HL-60/S4 treated with phorbol 12-myristate 13-acetate at 8.2 ng/mL for 4 days and 3 days (cell line): ENCODE measurements around the gene COPS3.

ENCODE experiments used
- in situ Hi-C: fragments of 300-500 bp; cut with MboI; formaldehyde crosslinking; loops from 2 replicates; pipeline ENCODE4 v1.15.0; 2022; ENCODE audit warnings: low sequenced_read_pairs

Gene COPS3

GRCh38 chr17:17221329-17221728, 59.7 kb downstream of the COPS3 start:
- in situ Hi-C loops: no loop called here

DNA sequence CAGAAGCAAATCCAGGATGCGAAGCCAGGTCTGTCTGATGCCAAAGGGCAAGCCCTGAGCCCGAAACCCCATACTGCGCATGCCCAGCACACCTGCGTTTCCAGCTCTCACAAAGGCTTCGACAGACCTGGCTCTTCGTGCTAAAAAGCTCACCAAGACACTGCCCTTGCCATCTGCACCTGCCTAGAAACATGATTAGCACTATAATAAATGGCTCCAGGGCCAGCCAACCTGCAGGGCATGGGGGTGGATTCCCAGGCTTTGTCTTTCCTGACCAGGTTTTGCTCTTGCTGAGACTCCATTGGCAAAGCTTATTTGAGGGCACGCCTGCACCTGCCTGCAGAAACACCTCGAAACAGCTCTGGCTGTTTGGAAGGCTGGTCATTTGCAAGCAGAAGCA, 60.5 kb downstream of the COPS3 start:
- in situ Hi-C loops: no loop called here

DNA sequence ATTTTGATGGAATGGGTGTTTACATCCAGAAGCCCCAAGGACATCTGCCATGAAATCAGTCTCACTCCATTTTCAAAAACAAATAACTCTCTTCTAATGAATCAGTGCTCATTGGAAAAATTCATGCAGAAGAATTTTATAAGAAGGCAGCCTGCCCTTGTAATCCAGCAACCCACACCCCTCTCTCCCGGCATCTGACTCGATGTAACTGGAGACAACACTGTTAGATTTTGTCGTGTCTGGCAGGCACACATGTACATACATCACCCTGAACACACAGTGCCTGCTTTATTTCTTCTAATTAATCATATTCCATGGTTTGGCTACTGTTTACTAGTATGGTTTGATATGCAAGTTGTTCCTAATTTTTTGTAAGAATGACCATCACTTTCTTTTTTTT, 63.1 kb downstream of the COPS3 start:
- in situ Hi-C loops: no loop called here

DNA sequence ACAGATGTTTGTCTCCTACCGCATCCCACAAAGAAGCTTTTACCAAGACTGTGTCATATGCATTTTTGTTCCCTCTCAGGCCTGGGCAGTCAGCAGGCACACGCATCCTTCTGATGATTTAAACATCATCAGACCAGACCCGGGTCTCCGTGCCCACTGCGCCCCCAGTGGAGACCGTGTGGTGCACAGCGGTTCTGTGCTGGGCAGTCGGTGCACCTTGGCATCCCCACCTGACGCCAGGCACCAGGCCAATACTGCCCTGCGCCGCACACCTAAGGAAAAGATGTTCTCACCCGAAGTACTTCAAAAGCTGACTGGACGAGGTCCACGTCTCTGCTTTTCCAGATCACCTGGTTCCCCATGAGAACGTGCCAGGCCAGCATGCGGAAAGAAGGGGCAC, 64.3 kb downstream of the COPS3 start:
- in situ Hi-C loops: no loop called here

DNA sequence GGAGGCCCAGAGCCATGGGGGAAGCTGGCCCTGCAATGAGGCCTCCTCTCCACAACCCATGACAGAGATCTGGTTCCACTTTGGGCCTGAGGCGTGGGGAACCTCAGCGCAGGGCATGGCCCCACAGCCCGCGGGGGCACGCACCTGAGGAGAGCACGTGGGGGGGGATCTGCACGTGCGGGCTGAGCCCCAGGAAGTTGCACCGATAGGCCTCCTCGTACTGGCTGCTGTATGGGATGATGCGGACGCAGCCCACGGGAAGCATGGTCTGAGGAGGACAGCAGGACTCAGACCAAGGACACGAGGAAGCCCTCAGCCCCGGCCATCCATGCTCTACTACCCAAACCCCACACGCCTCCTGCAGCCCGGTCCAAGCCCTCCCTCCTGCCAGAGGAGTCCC, 64.8 kb downstream of the COPS3 start:
- in situ Hi-C loops: no loop called here

- in situ Hi-C loops: no loop called here
These were observed 65.5 kb downstream of the COPS3 start for GRCh38 chr17:17215575-17215974.

DNA sequence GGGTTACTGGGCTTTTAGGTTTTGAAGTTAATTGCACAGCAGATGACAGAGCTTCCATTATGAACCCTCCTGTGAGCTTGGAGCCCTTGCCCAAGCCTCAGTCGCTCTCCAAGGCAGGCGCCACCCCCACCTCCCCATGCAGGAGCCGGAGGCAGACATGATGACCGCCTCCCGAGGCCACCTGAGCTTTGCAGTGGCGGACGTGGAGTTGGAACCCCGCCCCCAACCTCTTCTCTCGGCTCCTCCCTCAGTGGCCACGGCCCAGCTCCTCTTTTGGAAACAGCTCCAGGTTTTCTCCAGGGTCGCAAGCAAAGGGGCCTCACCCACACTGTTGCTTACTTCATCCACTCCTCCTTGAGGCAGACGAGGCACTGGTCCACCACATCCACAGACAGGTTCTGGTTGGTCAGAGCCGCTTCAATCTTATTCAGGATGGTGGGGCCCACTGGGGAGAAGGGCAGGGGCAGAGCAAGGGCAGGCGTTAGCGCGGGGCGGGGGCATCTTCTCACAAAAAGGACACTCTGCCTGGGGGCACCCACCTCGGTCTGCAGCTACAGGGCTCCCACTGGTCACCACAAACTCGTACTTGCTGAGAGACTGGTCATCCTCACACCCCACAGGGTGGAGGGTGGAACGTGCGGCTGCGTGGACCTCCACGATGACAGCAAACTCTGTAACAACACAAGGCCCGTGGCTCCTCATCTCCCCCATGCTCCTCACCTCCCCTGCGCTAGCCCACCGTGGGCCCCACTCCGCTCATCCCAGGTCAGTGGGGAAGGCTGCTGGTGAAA, 66.2 kb downstream of the COPS3 start:
- in situ Hi-C loops: no loop called here

DNA sequence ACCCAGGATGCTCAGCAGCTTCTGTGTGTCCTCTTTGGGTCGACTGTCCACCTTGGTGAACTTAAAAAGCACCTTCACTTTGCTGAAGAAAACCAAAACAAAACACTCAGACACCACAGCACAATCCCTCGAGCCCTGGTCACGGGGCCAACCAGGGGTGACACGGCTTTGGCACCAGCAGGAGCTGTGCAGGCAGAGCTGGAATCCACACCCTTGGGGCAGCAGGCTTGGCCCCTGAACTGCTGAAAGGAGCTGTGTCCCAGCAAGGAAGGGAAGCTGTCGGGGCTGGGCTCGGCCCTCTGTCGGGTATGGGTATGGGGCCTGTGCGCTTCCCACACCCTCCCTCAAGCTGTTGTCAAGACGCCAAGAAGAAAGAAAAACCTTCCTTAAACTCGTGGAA, 67.3 kb downstream of the COPS3 start:
- in situ Hi-C loops: no loop called here

GRCh38 chr17:17207998-17208397, 73.0 kb downstream of the COPS3 start:
- in situ Hi-C loops: no loop called here

DNA sequence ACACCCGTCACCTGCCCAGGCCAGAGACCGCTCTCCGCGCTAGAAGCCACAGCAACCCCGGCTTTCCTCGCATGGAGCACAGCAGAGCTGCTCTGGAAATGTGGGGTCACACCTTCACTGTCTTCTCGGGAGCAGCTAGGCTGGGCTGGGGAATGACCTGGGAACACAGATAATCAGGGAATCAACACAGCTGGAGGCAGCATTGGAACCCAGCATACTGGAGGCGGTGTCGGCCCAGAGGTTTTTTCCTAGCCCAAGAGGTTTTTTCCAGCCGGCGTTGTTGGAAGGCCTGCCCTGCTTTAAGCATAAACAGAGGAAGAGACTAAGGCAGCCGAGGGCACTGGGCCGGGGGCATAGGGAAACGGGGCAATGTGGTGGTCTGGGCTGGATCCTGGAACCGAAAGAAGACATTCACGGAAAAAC, 74.1 kb downstream of the COPS3 start:
- in situ Hi-C loops: no loop called here

DNA sequence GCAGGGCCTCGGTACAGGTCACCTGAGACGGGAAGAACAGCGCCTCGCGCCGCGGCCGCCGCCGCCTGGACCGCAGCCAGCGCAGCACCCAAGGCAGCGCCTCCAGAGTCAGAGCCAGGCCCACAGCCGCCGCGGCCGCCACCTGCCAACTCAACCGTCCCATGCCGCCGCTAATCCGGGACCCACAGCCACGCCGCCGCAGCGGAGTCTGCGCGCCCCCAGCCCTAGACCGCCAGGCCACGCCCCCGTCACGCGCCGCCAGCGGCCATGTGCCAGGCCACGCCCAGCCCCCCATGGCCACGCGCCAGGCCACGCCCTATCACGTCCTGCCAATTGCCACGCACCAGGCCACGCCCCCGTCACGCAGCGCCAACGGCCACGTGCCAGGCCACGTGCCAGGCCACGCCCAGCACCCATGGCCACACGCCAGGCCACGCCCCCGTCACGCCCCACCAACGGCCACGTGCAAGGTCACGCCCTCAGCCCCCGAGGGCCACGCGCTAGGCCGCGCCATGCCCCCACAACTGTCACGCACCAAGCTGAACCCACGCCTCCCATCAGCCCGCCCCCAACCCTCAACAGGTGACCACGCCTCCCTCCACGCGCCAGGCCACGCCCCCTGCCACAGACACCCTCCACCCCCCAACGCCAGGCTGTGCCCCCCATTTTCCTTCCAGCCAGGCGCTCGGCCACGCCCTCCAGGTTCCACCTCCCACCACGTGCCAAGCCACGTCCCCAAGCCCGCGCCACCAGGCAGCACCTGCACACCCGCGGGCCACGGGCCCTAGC, 74.7 kb downstream of the COPS3 start, which contains the start of gene PLD6:
Gene PLD6 (minus strand): TSS at position 210 of the 789 bp plus-strand sequence. CDS start 47 bp downstream, at position 163.
- in situ Hi-C loops: no loop called here

GRCh38 chr17:17205368-17206123, 75.5 kb downstream of the COPS3 start:
- in situ Hi-C loops: no loop called here

- in situ Hi-C loops: no loop called here
These were observed 76.3 kb downstream of the COPS3 start for GRCh38 chr17:17204635-17205231.

DNA sequence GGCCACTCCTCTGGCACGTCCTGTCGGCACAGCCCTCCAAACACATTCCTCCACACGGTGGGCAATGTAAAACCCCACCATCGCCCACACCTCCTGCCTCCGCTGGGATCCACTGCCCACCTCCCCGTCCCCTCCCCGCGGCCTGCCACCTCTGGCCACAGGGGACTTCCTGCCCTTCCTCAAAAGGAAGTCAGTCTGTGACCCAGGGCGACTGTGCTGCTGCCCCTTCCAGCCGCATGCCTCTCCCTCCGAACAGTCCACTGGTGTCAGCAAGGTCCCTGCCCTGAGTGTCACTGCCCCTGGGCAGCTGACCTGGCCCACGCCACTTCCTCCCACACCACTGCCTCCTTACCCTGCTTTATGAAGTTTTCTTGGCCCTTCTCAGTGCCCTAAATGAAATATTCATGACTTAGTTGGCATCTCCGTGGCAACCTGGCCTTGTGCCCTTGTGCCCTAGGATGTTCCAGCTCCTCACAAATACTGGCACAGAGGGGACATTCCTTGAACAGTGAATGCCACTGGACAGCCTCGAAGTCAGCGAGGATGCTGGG, 76.9 kb downstream of the COPS3 start:
- in situ Hi-C loops: no loop called here

DNA sequence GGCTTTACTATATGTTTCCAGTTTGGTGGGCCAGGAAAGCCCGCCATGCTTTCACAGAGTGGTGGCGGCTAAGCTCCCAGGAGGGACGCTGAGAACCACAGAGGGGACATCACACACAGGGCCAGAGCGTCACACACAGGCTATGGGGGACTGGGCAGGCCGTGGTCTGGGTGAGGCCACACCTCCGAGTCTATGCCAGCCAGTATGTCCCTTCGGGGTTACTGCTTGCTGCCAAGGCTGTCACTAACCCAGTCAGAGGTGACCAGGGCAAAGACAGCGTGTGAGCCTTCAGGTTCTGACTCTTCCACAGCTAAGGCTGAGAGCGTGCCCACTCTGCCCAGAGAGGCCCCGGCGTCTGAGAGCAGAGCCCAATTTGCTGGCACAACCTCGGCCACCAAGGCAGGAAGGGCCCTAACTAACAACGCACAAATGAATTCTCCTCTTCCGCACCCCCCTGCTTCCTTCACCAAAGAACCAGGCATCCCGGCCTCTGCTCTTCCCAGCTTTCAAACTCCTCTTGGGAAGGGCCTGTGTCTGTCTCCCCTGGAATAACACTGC, 77.8 kb downstream of the COPS3 start:
- in situ Hi-C loops: no loop called here

GRCh38 chr17:17201907-17202306, 79.1 kb downstream of the COPS3 start:
- in situ Hi-C loops: no loop called here

- in situ Hi-C loops: no loop called here
These were observed 79.8 kb downstream of the COPS3 start for GRCh38 chr17:17201271-17201670.

- in situ Hi-C loops: no loop called here
These were observed 80.2 kb downstream of the COPS3 start for GRCh38 chr17:17200831-17201230.

- in situ Hi-C loops: no loop called here
These were observed 80.7 kb downstream of the COPS3 start for GRCh38 chr17:17200311-17200710.

DNA sequence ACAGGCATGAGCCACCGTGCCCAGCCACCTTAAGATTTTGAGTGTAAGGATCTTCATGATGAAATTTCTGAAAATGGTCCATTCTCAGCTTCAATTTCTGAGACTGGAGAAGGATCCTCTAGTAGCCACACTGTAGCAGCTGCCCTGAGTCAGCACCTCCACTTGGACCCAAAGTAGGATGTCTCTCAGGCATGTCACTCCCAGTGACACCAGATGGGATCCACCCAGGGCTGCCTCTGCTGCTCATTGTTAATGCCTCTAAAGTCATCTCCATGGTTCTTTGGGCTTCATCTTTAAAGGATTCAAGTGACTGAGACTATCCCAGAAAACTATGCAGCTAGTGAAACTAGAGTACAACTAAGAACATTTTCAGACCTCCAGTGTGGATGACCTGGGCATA, 82.8 kb downstream of the COPS3 start:
- in situ Hi-C loops: no loop called here
